K562 (cell line): ENCODE data around the gene ID2. TPM values are rescaled to one million over a fixed set of nuclear protein-coding genes. Genes with fewer than 3 reads are reported as not detected.

Experiments used
- ATAC-seq: fragments of 200-7000 bp; cut with Tn5 transposase; 3 replicates; pipeline ENCODE4 v1.9.1; 2020; ENCODE audit warnings: moderate library complexity
- BruUV-seq: library from RNA; stranded (reverse); fragments of 400-500 nt; replicated peaks from 2 replicates; lab custom pipeline; 2021; lab: Mats Ljungman, UMichigan
- CTCF ChIA-PET: fragments of 300-600 bp; formaldehyde crosslinking; extraction: SDS; loops from one replicate; lab custom pipeline; 2021; ENCODE audit warnings: low intra/inter-chr PET ratio; lab: Yijun Ruan, JAX
- POLR2A ChIA-PET: fragments of 300-600, 350-650 bp; sonication (Branson Sonifier 250); formaldehyde crosslinking; extraction: SDS; loops from one replicate; lab custom pipeline; 2021; ENCODE audit warnings: antibody characterized with exemption, inconsistent platforms; lab: Yijun Ruan, JAX
- DNase-seq, 4 experiments: peaks; one replicate each; pipeline versions ENCODE4 v3.0.0 to v3.0.0-alpha.2; 2011 to 2018; ENCODE audit warnings: low spot score in 3 of 4, mixed read lengths in 3 of 4; ENCODE audit errors: extremely low read depth in 1 of 4
- FAIRE-seq: peaks from 2 replicates; lab custom pipeline; 2011; peaks lifted over from hg19 to GRCh38; lab: Jason Lieb, UNC
- H2AFZ ChIP-seq: 2 replicates; pipeline ENCODE4 v1.6.0; 2011; ENCODE audit warnings: low read depth, low read length, control low read depth, inconsistent platforms
- H3K27ac ChIP-seq: fragments of 200-600 bp; 3 replicates; pipeline ENCODE4 v1.8.0; 2011; ENCODE audit warnings: low read depth, mild to moderate bottlenecking, control low read depth, inconsistent platforms, low read length, moderate library complexity, mixed read lengths; ENCODE audit errors: extremely low read depth
- H3K27me3 ChIP-seq, 2 experiments: fragments of 300-600 bp in 1 of 2; 2 replicates in 1 of 2; 3 replicates in 1 of 2; pipeline versions ENCODE4 v1.6.0 to v1.8.0; 2011; ENCODE audit warnings: inconsistent platforms in 2 of 2, low read length in 2 of 2, mild to moderate bottlenecking in 1 of 2, mixed read lengths in 1 of 2, moderate library complexity in 1 of 2; ENCODE audit not compliant: control insufficient read depth in 2 of 2, insufficient read depth in 2 of 2
- H3K36me3 ChIP-seq: fragments of 300-600 bp; 3 replicates; pipeline ENCODE4 v1.8.0; 2011; ENCODE audit warnings: mild to moderate bottlenecking, low read length, inconsistent platforms; ENCODE audit not compliant: control insufficient read depth, insufficient read depth
- H3K4me1 ChIP-seq, 2 experiments: fragments of 200-600 bp in 1 of 2; replicated peaks in 1 of 2; 2 replicates in 1 of 2; 3 replicates in 1 of 2; pipeline versions ENCODE4 v1.5.1 to v1.8.0; 2011; ENCODE audit warnings: inconsistent platforms in 2 of 2, low read length in 2 of 2, mild to moderate bottlenecking in 1 of 2, mixed read lengths in 1 of 2, moderate library complexity in 1 of 2; ENCODE audit not compliant: control insufficient read depth in 2 of 2, insufficient read depth in 2 of 2
- H3K4me2 ChIP-seq: 2 replicates; pipeline ENCODE4 v1.6.1; 2011; ENCODE audit warnings: low read length, control low read depth, inconsistent platforms, mixed read lengths; ENCODE audit not compliant: insufficient read depth
- H3K4me3 ChIP-seq: fragments of 200-600 bp; sonication (generic), shearing (Covaris generic); 2 replicates; pipeline ENCODE4 v1.5.1; 2016; ENCODE audit warnings: control low read depth, inconsistent platforms
- H3K79me2 ChIP-seq: fragments of 200-600 bp; 3 replicates; pipeline ENCODE4 v1.8.0; 2011; ENCODE audit warnings: low read length, inconsistent platforms; ENCODE audit not compliant: control insufficient read depth, insufficient read depth
- H3K9ac ChIP-seq, 2 experiments: 2 replicates each; pipeline versions ENCODE4 v1.6.0 to v1.6.1; 2011; ENCODE audit warnings: low read depth in 2 of 2, low read length in 2 of 2, control low read depth in 1 of 2, inconsistent platforms in 1 of 2, mild to moderate bottlenecking in 1 of 2, mixed read lengths in 1 of 2; ENCODE audit not compliant: insufficient read depth in 1 of 2
- H3K9me1 ChIP-seq: one replicate; pipeline ENCODE4 v1.6.0; 2011; ENCODE audit warnings: inconsistent platforms, mild to moderate bottlenecking, low read length, moderate library complexity; ENCODE audit not compliant: control insufficient read depth, insufficient read depth
- H3K9me3 ChIP-seq: replicated peaks from 2 replicates; pipeline ENCODE4 v1.5.1; 2011; ENCODE audit warnings: low read depth, low read length, inconsistent platforms; ENCODE audit not compliant: control insufficient read depth, insufficient read depth
- H4K20me1 ChIP-seq: replicated peaks from 2 replicates; pipeline ENCODE4 v1.6.1; 2011; ENCODE audit warnings: low read length, inconsistent platforms, mixed read lengths; ENCODE audit not compliant: control insufficient read depth, insufficient read depth
- RBM39 ChIP-seq: fragments of 200-400 bp; formaldehyde crosslinking; optimal IDR thresholded peaks from 2 replicates; pipeline ENCODE3; 2018; ENCODE audit warnings: low read depth, low read length
- XRCC5 ChIP-seq: fragments of 200-400 bp; formaldehyde crosslinking; IDR thresholded peaks from 2 replicates; pipeline ENCODE4 v1.6.1; 2017; ENCODE audit warnings: low read depth, mild to moderate bottlenecking, low read length
- ZNF778 ChIP-seq: fragments of 450-650 bp; formaldehyde crosslinking; IDR thresholded peaks from 2 replicates; pipeline ENCODE4 v1.4.0; 2020; ENCODE audit warnings: mild to moderate bottlenecking, moderate library complexity
- WGBS: fragments of 100-300 bp; shearing (Covaris generic); methylation state at CpG from one replicate; pipeline ENCODE4 v1.1.6; 2016; ENCODE audit warnings: low coverage, mixed read lengths; ENCODE audit not compliant: insufficient coverage; ENCODE audit errors: missing lambda C conversion rate; 5-methylcytosine and 5-hydroxymethylcytosine counted together
- in situ Hi-C: fragments of 300-500 bp; cut with MboI; formaldehyde crosslinking; loops from 4 replicates; pipeline ENCODE4 v1.15.0; 2018; ENCODE audit warnings: inconsistent platforms, mixed read lengths
- intact Hi-C: fragments of 100-400 bp; cut with micrococcal nuclease; formaldehyde crosslinking; loops from 2 replicates; pipeline ENCODE4 v1.14.2; 2022
- polyA plus RNA-seq, 8 experiments: library from polyadenylated mRNA; depleted of rRNA in 4 of 8; stranded (reverse) in 5 of 8; unstranded in 3 of 8; fragments of >200 nt; fragmentation: Nextera tagmentation in 2 of 8; fragmentation: Illumina TruSeq in 1 of 8; extraction: Ambion mirVana in 2 of 8; extraction: Trizol in 1 of 8; gene quantifications; 2 replicates each; pipeline versions ENCODE4 v1.2.1 to v1.2.3, GENCODE V29; 2011 to 2014; ENCODE audit warnings: inconsistent platforms in 1 of 8, missing spikeins in 1 of 8
- total RNA-seq, 7 experiments: library from RNA; depleted of rRNA in 6 of 7; stranded (reverse); fragments of >200 nt in 6 of 7; fragmentation: Illumina TruSeq in 2 of 7; extraction: Trizol in 2 of 7; gene quantifications; 2 replicates each; pipeline versions ENCODE4 v1.2.1 to v1.2.3, GENCODE V29; 2011 to 2021; ENCODE audit warnings: low replicate concordance in 1 of 7
- TF ChIP-seq, protein P1 (sequence below): fragments of 250-450 bp; sonication (Bioruptor Pico); IDR thresholded peaks from 2 replicates; pipeline ENCODE4 v1.4.0; 2020; ENCODE audit warnings: borderline replicate concordance
- TF ChIP-seq, protein P2 (sequence below): fragments of 450-650 bp; IDR thresholded peaks from 2 replicates; pipeline ENCODE4 v1.6.1; 2016; ENCODE audit warnings: low read depth
- TF ChIP-seq, protein P3 (sequence below): IDR thresholded peaks from 2 replicates; pipeline ENCODE4 v1.6.1; 2011; ENCODE audit warnings: borderline replicate concordance, low read depth, mild to moderate bottlenecking, moderate library complexity, low read length; ENCODE audit not compliant: insufficient read depth, poor library complexity, severe bottlenecking
- TF ChIP-seq, protein P4 (sequence below): fragments of 450-650 bp; formaldehyde crosslinking; IDR thresholded peaks from 2 replicates; pipeline ENCODE4 v1.4.0; 2020; ENCODE audit warnings: mild to moderate bottlenecking, moderate library complexity

ID2 gene
- total and polyA plus RNA-seq, 9 of the 15 experiments (the other 6 are each of a cell fraction or from before 2014, with no cell fraction given) = 8.0 to 35.7 (median 16.6) TPM

DNA sequence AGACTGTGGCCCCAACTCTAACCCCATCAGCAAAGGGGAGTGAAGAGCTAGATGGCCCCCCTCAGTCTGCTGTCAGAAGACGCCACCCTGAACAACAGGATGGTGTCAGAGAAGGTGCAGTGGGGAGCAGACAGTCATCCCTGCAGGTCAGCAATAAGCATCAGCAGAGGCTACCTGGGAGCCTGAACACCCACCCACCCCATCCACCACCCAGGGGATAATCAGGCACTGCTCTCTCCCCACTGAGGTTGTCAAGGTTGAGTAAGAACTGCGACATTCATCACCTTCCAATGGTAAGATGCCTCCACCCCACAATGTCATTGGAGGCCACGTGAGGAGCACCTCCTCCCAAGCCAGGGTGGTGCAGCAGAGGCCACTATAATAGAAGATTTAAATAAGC, 8.5 kb upstream of the ID2 start:
- no peak for FAIRE-seq
- POLR2A ChIA-PET = interaction anchor here (0.6 to 1.3 kb wide), 2 partner anchors 8 to 111 kb away, joined by 3 to 5 read pairs; partner anchors contain the start of gene ID2
- no peaks in the 10 kb centered on the region for H3K27me3 ChIP-seq
- H3K9me3 ChIP-seq = no peaks in the 10 kb centered on the region; the same call in none of the 2 replicates
- no peaks in the 10 kb centered on the region for H3K79me2 ChIP-seq
- no peaks in the 10 kb centered on the region for H3K9me1 ChIP-seq
- H3K27ac ChIP-seq = no peak overlapping the region
- H3K36me3 ChIP-seq = no peaks in the 10 kb centered on the region
- no TSS peak for BruUV-seq
- no peak overlapping the region for H3K4me2 ChIP-seq
- H3K4me3 ChIP-seq = no peak overlapping the region
- in situ Hi-C loops = no loop called here
- no peak for ATAC-seq
- peaks cover 10 to 19% of the 10 kb centered on the region in 2 experiments; a peak in 4 of 5 replicates for H3K4me1 ChIP-seq
- no peak overlapping the region for H2AFZ ChIP-seq
- no peak for DNase-seq
- intact Hi-C loops = no loop called here
- WGBS = 44% methylated on average over 3 of the region's 3 CpGs
- H4K20me1 ChIP-seq = no peaks in the 10 kb centered on the region
- H3K9ac ChIP-seq = no peak overlapping the region
- CTCF ChIA-PET = no interaction called here
- TF ChIP-seq RBM39 (no peak), ZNF778 (no peak), XRCC5 (no peak)
- TF ChIP-seq, protein P1, sequence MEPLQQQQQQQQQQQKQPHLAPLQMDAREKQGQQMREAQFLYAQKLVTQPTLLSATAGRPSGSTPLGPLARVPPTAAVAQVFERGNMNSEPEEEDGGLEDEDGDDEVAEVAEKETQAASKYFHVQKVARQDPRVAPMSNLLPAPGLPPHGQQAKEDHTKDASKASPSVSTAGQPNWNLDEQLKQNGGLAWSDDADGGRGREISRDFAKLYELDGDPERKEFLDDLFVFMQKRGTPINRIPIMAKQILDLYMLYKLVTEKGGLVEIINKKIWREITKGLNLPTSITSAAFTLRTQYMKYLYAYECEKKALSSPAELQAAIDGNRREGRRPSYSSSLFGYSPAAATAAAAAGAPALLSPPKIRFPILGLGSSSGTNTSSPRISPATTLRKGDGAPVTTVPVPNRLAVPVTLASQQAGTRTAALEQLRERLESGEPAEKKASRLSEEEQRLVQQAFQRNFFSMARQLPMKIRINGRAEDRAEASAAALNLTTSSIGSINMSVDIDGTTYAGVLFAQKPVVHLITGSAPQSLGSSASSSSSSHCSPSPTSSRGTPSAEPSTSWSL (CRISPR knock-in tag) = no peak
- TF ChIP-seq, protein P2, sequence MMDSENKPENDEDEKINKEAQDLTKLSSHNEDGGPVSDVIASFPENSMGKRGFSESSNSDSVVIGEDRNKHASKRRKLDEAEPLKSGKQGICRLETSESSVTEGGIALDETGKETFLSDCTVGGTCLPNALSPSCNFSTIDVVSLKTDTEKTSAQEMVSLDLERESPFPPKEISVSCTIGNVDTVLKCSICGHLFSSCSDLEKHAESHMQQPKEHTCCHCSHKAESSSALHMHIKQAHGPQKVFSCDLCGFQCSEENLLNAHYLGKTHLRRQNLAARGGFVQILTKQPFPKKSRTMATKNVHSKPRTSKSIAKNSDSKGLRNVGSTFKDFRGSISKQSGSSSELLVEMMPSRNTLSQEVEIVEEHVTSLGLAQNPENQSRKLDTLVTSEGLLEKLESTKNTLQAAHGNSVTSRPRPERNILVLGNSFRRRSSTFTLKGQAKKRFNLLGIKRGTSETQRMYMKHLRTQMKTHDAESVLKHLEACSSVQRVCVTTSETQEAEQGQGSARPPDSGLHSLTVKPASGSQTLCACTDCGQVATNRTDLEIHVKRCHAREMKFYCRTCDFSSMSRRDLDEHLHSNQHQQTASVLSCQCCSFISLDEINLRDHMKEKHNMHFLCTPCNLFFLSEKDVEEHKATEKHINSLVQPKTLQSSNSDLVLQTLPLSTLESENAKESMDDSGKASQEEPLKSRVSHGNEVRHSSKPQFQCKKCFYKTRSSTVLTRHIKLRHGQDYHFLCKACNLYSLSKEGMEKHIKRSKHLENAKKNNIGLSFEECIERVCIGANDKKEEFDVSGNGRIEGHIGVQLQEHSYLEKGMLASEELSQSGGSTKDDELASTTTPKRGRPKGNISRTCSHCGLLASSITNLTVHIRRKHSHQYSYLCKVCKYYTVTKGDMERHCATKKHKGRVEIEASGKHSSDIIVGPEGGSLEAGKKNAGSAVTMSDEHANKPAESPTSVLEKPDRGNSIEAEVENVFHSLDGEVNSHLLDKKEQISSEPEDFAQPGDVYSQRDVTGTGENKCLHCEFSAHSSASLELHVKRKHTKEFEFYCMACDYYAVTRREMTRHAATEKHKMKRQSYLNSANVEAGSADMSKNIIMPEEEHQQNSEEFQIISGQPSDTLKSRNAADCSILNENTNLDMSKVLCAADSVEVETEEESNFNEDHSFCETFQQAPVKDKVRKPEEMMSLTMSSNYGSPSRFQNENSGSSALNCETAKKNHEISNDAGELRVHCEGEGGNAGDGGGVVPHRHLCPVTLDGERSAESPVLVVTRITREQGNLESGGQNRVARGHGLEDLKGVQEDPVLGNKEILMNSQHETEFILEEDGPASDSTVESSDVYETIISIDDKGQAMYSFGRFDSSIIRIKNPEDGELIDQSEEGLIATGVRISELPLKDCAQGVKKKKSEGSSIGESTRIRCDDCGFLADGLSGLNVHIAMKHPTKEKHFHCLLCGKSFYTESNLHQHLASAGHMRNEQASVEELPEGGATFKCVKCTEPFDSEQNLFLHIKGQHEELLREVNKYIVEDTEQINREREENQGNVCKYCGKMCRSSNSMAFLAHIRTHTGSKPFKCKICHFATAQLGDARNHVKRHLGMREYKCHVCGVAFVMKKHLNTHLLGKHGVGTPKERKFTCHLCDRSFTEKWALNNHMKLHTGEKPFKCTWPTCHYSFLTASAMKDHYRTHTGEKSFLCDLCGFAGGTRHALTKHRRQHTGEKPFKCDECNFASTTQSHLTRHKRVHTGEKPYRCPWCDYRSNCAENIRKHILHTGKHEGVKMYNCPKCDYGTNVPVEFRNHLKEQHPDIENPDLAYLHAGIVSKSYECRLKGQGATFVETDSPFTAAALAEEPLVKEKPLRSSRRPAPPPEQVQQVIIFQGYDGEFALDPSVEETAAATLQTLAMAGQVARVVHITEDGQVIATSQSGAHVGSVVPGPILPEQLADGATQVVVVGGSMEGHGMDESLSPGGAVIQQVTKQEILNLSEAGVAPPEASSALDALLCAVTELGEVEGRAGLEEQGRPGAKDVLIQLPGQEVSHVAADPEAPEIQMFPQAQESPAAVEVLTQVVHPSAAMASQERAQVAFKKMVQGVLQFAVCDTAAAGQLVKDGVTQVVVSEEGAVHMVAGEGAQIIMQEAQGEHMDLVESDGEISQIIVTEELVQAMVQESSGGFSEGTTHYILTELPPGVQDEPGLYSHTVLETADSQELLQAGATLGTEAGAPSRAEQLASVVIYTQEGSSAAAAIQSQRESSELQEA = no peak
- TF ChIP-seq, protein P3, sequence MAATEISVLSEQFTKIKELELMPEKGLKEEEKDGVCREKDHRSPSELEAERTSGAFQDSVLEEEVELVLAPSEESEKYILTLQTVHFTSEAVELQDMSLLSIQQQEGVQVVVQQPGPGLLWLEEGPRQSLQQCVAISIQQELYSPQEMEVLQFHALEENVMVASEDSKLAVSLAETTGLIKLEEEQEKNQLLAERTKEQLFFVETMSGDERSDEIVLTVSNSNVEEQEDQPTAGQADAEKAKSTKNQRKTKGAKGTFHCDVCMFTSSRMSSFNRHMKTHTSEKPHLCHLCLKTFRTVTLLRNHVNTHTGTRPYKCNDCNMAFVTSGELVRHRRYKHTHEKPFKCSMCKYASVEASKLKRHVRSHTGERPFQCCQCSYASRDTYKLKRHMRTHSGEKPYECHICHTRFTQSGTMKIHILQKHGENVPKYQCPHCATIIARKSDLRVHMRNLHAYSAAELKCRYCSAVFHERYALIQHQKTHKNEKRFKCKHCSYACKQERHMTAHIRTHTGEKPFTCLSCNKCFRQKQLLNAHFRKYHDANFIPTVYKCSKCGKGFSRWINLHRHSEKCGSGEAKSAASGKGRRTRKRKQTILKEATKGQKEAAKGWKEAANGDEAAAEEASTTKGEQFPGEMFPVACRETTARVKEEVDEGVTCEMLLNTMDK = no peak
- TF ChIP-seq, protein P4, sequence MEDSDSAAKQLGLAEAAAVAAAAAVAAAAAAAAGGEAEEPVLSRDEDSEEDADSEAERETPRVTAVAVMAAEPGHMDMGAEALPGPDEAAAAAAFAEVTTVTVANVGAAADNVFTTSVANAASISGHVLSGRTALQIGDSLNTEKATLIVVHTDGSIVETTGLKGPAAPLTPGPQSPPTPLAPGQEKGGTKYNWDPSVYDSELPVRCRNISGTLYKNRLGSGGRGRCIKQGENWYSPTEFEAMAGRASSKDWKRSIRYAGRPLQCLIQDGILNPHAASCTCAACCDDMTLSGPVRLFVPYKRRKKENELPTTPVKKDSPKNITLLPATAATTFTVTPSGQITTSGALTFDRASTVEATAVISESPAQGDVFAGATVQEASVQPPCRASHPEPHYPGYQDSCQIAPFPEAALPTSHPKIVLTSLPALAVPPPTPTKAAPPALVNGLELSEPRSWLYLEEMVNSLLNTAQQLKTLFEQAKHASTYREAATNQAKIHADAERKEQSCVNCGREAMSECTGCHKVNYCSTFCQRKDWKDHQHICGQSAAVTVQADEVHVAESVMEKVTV (CRISPR knock-in tag) = no peak
